ENCODE measurements around the gene LMAN2L.

LMAN2L gene, protein sequence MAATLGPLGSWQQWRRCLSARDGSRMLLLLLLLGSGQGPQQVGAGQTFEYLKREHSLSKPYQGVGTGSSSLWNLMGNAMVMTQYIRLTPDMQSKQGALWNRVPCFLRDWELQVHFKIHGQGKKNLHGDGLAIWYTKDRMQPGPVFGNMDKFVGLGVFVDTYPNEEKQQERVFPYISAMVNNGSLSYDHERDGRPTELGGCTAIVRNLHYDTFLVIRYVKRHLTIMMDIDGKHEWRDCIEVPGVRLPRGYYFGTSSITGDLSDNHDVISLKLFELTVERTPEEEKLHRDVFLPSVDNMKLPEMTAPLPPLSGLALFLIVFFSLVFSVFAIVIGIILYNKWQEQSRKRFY

DNA sequence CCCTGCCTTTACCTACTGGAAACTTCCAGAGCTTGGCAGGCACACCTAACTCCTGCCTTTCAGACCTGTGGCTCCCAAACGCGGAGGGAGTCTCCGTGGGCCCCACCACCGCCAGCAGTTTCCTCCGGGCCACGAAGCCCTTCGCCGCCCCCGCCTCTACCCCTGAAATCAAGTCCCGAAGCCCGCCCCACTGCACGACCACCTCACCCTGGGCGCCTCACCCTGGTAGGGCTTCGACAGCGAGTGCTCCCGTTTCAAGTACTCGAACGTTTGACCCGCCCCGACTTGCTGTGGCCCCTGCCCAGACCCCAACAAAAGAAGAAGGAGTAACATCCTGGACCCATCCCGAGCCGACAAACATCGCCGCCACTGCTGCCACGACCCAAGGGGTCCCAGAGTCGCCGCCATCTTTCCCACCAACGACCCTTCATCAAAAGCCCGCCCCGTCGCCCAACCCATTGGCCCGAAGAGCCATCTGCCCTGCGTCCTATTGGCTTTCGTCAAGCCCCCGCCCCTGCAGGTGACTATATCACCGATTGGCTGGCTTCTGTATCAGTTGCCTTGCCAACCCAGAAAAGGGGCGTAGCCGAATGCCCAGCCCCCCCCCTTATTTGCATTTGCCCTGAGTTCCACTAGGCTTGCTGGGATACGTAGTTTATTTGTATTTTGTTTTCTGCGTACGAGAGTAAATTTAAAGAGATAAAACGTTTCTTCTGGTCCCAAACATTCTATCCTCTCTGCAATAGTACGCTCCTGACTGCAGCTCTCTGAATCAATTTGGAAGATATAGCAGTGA lies at the start of gene LMAN2L:
TSS of gene LMAN2L (minus strand) at position 432 of the 796 bp plus-strand sequence. CDS start at position 408, 24 bp downstream.
- Histone ChIP-seq H3K36me3 (ENCODE audit: control insufficient read depth, insufficient read depth, low read length) (no peaks in the 10 kb centered on the region), H3K4me1 (ENCODE audit: control insufficient read depth, insufficient read depth, low read length) (peaks cover 8% of the 10 kb centered on the region), H3K4me3 (ENCODE audit: low read length) (peak within 1 kb of the TSS; percentile 61), H3K9me3 (ENCODE audit: control insufficient read depth, low read length) (no peaks in the 10 kb centered on the region), H3K9ac (ENCODE audit: low read length) (peak within 1 kb of the TSS; percentile 75), H3K27me3 (ENCODE audit: control insufficient read depth, insufficient read depth, low read length) (no peaks in the 10 kb centered on the region)

DNA sequence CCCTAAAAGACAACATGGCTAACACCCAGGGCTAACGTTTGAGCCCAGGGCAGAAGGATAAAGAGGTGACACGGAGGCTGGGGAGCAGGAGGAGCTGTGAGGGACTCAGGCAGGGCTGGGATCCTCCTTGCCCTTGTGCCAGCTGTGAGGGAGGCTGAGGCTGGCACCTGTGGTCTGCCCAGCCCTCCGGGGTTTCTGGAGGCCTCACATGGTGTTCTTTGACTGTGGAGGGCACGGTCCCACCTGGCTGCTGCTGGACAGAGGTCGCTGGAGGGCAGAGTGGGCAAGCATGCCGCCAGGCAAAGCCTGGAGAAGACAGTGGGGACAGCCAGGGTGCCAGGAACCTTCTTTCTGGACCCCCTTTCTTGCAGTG lies 49.4 kb upstream of the LMAN2L start:
- H3K4me1 ChIP-seq (ENCODE audit: control insufficient read depth, insufficient read depth, low read length) = peaks cover 32% of the 10 kb centered on the region
- H3K27me3 ChIP-seq (ENCODE audit: control insufficient read depth, insufficient read depth, low read length) = no peaks in the 10 kb centered on the region

DNA sequence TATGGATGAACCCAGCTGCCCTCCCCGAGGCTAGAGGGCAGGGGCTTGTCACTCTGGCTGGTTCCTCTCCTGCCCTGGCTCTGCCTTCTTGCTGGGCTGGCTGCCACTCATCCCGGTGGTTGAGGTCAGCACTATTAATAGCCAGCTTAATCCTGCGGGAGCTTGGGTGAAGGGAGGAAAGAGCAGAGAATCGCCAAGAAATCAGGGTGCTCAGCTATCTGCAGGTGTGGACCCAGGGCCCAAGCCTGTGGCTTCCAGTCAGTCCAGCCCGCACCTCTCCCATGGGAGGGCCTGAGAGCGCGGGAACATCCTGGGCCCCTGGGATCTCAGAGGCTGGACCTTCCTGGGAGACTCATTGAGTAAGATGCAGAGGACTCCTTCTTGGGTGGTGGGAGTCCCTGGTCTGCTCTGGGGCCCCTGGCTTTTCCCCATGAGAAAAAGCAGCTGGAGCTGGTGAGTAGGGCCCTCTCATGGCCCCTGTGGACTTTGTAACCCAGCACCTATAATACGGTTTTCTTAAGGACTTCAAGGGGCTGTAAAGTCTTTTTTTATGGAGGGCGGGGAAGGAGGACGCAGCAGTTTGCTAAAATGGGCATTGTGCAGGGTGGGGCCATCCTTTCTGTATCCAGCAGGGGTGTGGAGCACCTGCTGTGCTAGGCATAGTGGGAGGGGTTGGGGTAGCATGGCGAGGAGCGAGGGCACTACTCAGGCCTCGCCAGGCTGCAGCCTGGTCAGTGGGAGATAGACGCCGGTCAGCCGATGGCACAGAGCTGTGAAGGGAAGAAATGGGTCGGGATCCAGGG lies 48.8 kb upstream of the LMAN2L start:
- no peak overlapping the region for H3K4me3 ChIP-seq (ENCODE audit: low read length)
- H3K36me3 ChIP-seq (ENCODE audit: control insufficient read depth, insufficient read depth, low read length) = no peaks in the 10 kb centered on the region
- H3K9ac ChIP-seq (ENCODE audit: low read length) = peak overlapping the region; percentile 57
- peaks cover 35% of the 10 kb centered on the region for H3K4me1 ChIP-seq (ENCODE audit: control insufficient read depth, insufficient read depth, low read length)
- no peaks in the 10 kb centered on the region for H3K9me3 ChIP-seq (ENCODE audit: control insufficient read depth, low read length)
- no peaks in the 10 kb centered on the region for H3K27me3 ChIP-seq (ENCODE audit: control insufficient read depth, insufficient read depth, low read length)

More for the DNA sequence above, 49.4 kb upstream of the LMAN2L start:
- no peak overlapping the region for H3K9ac ChIP-seq (ENCODE audit: low read length)
- H3K9me3 ChIP-seq (ENCODE audit: control insufficient read depth, low read length) = no peaks in the 10 kb centered on the region
- no peak overlapping the region for H3K4me3 ChIP-seq (ENCODE audit: low read length)
- H3K36me3 ChIP-seq (ENCODE audit: control insufficient read depth, insufficient read depth, low read length) = no peaks in the 10 kb centered on the region

DNA sequence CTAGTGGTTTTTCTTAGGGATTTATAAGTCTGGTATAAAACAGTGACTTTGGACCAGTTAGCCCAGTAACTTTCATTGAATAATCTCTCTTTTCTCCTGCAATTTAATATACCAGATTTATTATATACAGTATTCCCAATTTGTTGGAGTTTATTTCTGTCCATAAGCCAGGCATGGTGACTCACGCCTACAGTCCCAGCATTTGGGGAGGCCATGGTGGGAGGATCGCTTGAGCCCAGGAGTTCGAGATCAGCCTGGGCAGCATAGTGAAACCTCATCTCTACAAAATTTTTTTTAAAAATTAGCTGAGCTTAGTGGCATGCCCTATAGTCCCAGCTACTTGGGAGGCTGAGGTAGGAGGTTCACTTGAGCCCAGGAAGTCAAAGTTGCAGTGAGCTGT lies 47.5 kb upstream of the LMAN2L start:
- Histone ChIP-seq H3K36me3 (ENCODE audit: control insufficient read depth, insufficient read depth, low read length) (no peaks in the 10 kb centered on the region), H3K9ac (ENCODE audit: low read length) (no peak overlapping the region), H3K27me3 (ENCODE audit: control insufficient read depth, insufficient read depth, low read length) (no peaks in the 10 kb centered on the region), H3K4me1 (ENCODE audit: control insufficient read depth, insufficient read depth, low read length) (peaks cover 42% of the 10 kb centered on the region), H3K4me3 (ENCODE audit: low read length) (no peak overlapping the region), H3K9me3 (ENCODE audit: control insufficient read depth, low read length) (no peaks in the 10 kb centered on the region)

DNA sequence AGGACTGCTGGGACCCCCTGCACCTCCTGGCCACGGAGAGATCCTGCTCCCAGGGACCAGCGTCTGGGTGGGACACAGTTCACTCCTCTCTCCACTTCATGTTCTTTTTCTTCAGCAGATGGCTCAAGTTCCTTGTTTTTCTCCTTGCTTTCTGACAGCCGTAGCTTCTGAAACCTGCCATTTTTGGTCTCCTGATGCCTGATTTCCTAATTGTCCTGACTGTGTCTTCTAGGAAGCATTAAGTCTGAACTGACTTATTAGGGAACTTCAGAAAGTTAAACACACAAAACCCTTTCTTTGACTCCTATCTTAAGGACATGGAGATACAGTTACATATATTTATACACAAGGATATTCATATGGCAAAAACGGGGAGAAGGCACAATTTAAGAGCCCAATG lies 43.5 kb upstream of the LMAN2L start:
- H3K9ac ChIP-seq (ENCODE audit: low read length) = no peak overlapping the region
- no peaks in the 10 kb centered on the region for H3K27me3 ChIP-seq (ENCODE audit: control insufficient read depth, insufficient read depth, low read length)
- H3K9me3 ChIP-seq (ENCODE audit: control insufficient read depth, low read length) = no peaks in the 10 kb centered on the region
- H3K4me3 ChIP-seq (ENCODE audit: low read length) = no peak overlapping the region
- H3K4me1 ChIP-seq (ENCODE audit: control insufficient read depth, insufficient read depth, low read length) = peaks cover 35% of the 10 kb centered on the region
- no peaks in the 10 kb centered on the region for H3K36me3 ChIP-seq (ENCODE audit: control insufficient read depth, insufficient read depth, low read length)

- Histone ChIP-seq H3K4me1 (ENCODE audit: control insufficient read depth, insufficient read depth, low read length) (peaks cover 50% of the 10 kb centered on the region), H3K36me3 (ENCODE audit: control insufficient read depth, insufficient read depth, low read length) (no peaks in the 10 kb centered on the region), H3K9ac (ENCODE audit: low read length) (no peak overlapping the region), H3K27me3 (ENCODE audit: control insufficient read depth, insufficient read depth, low read length) (no peaks in the 10 kb centered on the region), H3K4me3 (ENCODE audit: low read length) (no peak overlapping the region), H3K9me3 (ENCODE audit: control insufficient read depth, low read length) (no peaks in the 10 kb centered on the region)
Measured at GRCh38 chr2:96775160-96775559, 35.3 kb upstream of the LMAN2L start.

- H3K4me1 ChIP-seq (ENCODE audit: control insufficient read depth, insufficient read depth, low read length) = peaks cover 61% of the 10 kb centered on the region
- no peaks in the 10 kb centered on the region for H3K36me3 ChIP-seq (ENCODE audit: control insufficient read depth, insufficient read depth, low read length)
- H3K27me3 ChIP-seq (ENCODE audit: control insufficient read depth, insufficient read depth, low read length) = no peaks in the 10 kb centered on the region
- H3K9me3 ChIP-seq (ENCODE audit: control insufficient read depth, low read length) = no peaks in the 10 kb centered on the region
- peak overlapping the region; percentile 71 for H3K4me3 ChIP-seq (ENCODE audit: low read length)
- H3K9ac ChIP-seq (ENCODE audit: low read length) = peak overlapping the region; percentile 74
Measured at GRCh38 chr2:96773922-96774321, 34.1 kb upstream of the LMAN2L start.

DNA sequence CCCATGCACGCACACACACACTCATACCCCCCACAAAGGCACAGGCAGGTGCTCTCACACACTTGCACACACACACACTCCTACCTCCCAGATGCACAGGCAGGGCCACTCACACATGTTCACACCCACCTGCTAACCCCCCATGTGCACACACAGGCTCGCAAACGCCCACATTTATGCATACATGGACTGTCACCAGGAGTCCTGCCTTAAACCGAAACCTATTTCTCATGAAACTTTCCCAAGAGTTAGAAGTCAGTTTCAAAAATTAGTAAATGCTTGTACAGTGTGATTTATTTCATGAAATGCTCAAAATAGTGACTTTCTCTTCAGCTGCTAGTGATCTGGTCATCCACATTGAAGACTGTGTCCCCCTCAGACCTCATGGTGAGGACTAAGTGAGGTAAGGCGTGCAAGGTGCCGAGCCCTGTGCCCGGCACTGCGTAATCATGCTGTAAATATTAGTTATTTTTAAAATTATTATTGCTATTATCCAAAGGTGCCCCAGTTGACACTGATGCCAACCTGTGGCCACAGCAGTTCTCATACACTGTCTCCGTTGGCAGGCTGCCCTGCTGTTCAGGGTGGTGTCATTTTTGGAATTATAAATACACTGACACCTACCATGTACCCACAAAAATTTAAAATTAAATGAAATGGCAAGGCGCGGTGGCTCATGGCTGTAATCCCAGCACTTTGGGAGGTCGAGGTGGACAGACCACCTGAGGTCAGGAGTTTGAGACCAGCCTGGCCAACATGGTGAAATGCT lies 33.2 kb upstream of the LMAN2L start:
- H3K36me3 ChIP-seq (ENCODE audit: control insufficient read depth, insufficient read depth, low read length) = no peaks in the 10 kb centered on the region
- H3K27me3 ChIP-seq (ENCODE audit: control insufficient read depth, insufficient read depth, low read length) = no peaks in the 10 kb centered on the region
- no peaks in the 10 kb centered on the region for H3K9me3 ChIP-seq (ENCODE audit: control insufficient read depth, low read length)
- peaks cover 70% of the 10 kb centered on the region for H3K4me1 ChIP-seq (ENCODE audit: control insufficient read depth, insufficient read depth, low read length)
- no peak overlapping the region for H3K9ac ChIP-seq (ENCODE audit: low read length)
- H3K4me3 ChIP-seq (ENCODE audit: low read length) = no peak overlapping the region

GRCh38 chr2:96771796-96772618 lies 32.1 kb upstream of the LMAN2L start:
- no peak overlapping the region for H3K4me3 ChIP-seq (ENCODE audit: low read length)
- no peaks in the 10 kb centered on the region for H3K27me3 ChIP-seq (ENCODE audit: control insufficient read depth, insufficient read depth, low read length)
- H3K36me3 ChIP-seq (ENCODE audit: control insufficient read depth, insufficient read depth, low read length) = no peaks in the 10 kb centered on the region
- no peaks in the 10 kb centered on the region for H3K9me3 ChIP-seq (ENCODE audit: control insufficient read depth, low read length)
- H3K4me1 ChIP-seq (ENCODE audit: control insufficient read depth, insufficient read depth, low read length) = peaks cover 80% of the 10 kb centered on the region
- no peak overlapping the region for H3K9ac ChIP-seq (ENCODE audit: low read length)

DNA sequence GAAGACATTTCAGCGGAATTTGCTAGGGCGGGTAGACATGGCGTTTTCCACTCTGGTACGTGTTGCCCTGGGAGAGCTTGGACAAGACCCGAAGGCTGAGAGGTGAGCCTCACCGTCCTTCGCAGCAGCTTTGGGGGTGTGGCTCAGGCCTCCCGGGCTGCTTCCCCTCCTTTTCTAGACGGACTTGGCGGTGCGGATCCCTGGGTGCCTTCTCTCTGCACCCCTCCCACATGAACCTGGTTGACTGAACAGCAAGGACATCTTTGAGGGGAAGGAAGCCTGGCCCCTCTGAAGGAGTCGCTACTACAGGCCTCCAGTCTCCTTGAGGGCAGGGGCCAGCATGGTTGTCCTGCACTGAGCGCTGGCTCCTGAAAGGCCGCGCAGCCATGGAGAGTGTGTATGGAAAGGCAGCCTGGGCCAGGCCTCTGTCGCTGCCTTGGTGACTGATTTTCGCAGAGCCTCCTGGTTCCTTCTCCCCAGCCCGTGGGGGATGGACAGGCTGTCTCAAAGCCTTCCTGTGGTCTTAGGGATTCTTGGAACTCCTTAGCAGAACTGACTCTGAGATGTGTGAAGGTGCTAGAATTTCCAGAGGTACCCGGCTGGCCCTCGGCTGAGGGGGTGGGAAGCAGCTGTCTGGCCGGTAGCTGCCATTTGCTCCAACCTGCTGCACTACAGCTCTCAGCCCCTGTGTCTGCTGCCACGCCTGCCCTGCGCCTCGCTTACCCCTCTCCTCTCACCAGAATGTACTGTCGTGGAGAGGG lies 30.8 kb upstream of the LMAN2L start:
- Histone ChIP-seq H3K27me3 (ENCODE audit: control insufficient read depth, insufficient read depth, low read length) (no peaks in the 10 kb centered on the region), H3K4me3 (ENCODE audit: low read length) (no peak overlapping the region), H3K36me3 (ENCODE audit: control insufficient read depth, insufficient read depth, low read length) (no peaks in the 10 kb centered on the region), H3K9ac (ENCODE audit: low read length) (no peak overlapping the region), H3K4me1 (ENCODE audit: control insufficient read depth, insufficient read depth, low read length) (peaks cover 89% of the 10 kb centered on the region), H3K9me3 (ENCODE audit: control insufficient read depth, low read length) (no peaks in the 10 kb centered on the region)
